Osteoblast (primary cell): ENCODE measurements around the gene KCNK1. TPM values are rescaled to one million over a fixed set of nuclear protein-coding genes. Genes with fewer than 3 reads are reported as not detected.

ENCODE experiments used
- DNase-seq: peaks from one replicate; pipeline ENCODE4 v3.0.0; 2011; ENCODE audit warnings: low spot score, mixed read lengths; ENCODE audit not compliant: insufficient read length; ENCODE audit errors: missing footprints
- H2AFZ ChIP-seq: 2 replicates; pipeline ENCODE4 v1.6.0; 2011; ENCODE audit warnings: mild to moderate bottlenecking, low read length
- H3K27ac ChIP-seq: 2 replicates; pipeline ENCODE4 v1.5.1; 2011; ENCODE audit warnings: mild to moderate bottlenecking, low read depth, low read length, moderate library complexity
- H3K27me3 ChIP-seq: 2 replicates; pipeline ENCODE4 v1.6.0; 2012; ENCODE audit warnings: mild to moderate bottlenecking, control low read depth, inconsistent platforms, low read length, moderate library complexity; ENCODE audit not compliant: insufficient read depth
- H3K36me3 ChIP-seq: 2 replicates; pipeline ENCODE4 v1.5.1; 2011; ENCODE audit warnings: mild to moderate bottlenecking, low read length, control low read depth, moderate library complexity; ENCODE audit not compliant: insufficient read depth
- H3K4me1 ChIP-seq: 2 replicates; pipeline ENCODE4 v1.5.1; 2011; ENCODE audit warnings: mild to moderate bottlenecking, low read length, control low read depth, moderate library complexity; ENCODE audit not compliant: insufficient read depth
- H3K4me2 ChIP-seq: 2 replicates; pipeline ENCODE4 v1.6.0; 2011; ENCODE audit warnings: mild to moderate bottlenecking, low read length; ENCODE audit not compliant: insufficient read depth
- H3K4me3 ChIP-seq: fragments of 200-600 bp; sonication (generic); 3 replicates; pipeline ENCODE4 v1.5.1; 2012; ENCODE audit warnings: mild to moderate bottlenecking, low read length, inconsistent platforms; ENCODE audit not compliant: insufficient read depth
- H3K79me2 ChIP-seq: 2 replicates; pipeline ENCODE4 v1.6.0; 2012; ENCODE audit warnings: mild to moderate bottlenecking, low read length, control low read depth, inconsistent platforms; ENCODE audit not compliant: insufficient read depth
- H3K9me3 ChIP-seq: 2 replicates; pipeline ENCODE4 v1.5.1; 2011; ENCODE audit warnings: low read depth, low read length, control low read depth
- H4K20me1 ChIP-seq: 2 replicates; pipeline ENCODE4 v1.6.0; 2012; ENCODE audit warnings: mild to moderate bottlenecking, low read length, control low read depth; ENCODE audit not compliant: insufficient read depth
- small RNA-seq: library from RNA; depleted of rRNA; stranded (forward); fragments of <200 nt; gene quantifications from one replicate; pipeline ENCODE3, GENCODE V24; 2012
- total RNA-seq: library from RNA; depleted of rRNA; stranded (reverse); fragments of >200 nt; gene quantifications from 2 replicates; pipeline ENCODE4 v1.2.3, GENCODE V29; 2012
- TF ChIP-seq, protein P1 (sequence below): IDR thresholded peaks from 2 replicates; pipeline ENCODE4 v1.5.1; 2011; ENCODE audit warnings: mild to moderate bottlenecking, low read depth, low read length, moderate library complexity; ENCODE audit errors: extremely low read depth

KCNK1 gene
- total RNA-seq, 1 donor, result 3.6 TPM

DNA sequence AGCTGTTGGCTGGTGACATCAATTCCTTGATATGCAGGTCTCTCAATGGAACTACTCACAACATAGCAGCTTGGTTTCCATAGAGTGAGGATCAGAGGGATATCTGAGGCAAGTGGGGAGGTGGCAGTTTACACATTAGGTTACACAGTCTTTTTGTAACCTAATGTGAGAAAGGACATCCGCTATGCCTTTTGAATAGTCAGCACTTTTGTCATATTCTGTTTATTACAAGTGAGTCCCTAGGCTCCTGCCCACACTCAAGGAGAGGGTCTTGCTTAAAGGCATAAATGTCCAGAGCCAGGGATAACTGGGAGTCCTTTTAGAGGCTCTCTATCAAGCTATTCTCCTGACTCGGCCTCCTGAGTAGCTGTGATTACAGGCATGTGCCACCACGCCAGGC, 104.2 kb downstream of the KCNK1 start:
- TF ChIP-seq, protein P1, sequence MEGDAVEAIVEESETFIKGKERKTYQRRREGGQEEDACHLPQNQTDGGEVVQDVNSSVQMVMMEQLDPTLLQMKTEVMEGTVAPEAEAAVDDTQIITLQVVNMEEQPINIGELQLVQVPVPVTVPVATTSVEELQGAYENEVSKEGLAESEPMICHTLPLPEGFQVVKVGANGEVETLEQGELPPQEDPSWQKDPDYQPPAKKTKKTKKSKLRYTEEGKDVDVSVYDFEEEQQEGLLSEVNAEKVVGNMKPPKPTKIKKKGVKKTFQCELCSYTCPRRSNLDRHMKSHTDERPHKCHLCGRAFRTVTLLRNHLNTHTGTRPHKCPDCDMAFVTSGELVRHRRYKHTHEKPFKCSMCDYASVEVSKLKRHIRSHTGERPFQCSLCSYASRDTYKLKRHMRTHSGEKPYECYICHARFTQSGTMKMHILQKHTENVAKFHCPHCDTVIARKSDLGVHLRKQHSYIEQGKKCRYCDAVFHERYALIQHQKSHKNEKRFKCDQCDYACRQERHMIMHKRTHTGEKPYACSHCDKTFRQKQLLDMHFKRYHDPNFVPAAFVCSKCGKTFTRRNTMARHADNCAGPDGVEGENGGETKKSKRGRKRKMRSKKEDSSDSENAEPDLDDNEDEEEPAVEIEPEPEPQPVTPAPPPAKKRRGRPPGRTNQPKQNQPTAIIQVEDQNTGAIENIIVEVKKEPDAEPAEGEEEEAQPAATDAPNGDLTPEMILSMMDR, result no peak
- Histone ChIP-seq H3K9me3 (no peaks in the 10 kb centered on the region), H3K36me3 (no peaks in the 10 kb centered on the region), H4K20me1 (no peaks in the 10 kb centered on the region), H3K4me3 (no peak overlapping the region), H3K4me1 (no peaks in the 10 kb centered on the region), H3K4me2 (no peak overlapping the region), H3K27ac (no peak overlapping the region), H3K79me2 (no peaks in the 10 kb centered on the region), H3K27me3 (no peaks in the 10 kb centered on the region), H2AFZ (no peak overlapping the region)
- no peak for DNase-seq

DNA sequence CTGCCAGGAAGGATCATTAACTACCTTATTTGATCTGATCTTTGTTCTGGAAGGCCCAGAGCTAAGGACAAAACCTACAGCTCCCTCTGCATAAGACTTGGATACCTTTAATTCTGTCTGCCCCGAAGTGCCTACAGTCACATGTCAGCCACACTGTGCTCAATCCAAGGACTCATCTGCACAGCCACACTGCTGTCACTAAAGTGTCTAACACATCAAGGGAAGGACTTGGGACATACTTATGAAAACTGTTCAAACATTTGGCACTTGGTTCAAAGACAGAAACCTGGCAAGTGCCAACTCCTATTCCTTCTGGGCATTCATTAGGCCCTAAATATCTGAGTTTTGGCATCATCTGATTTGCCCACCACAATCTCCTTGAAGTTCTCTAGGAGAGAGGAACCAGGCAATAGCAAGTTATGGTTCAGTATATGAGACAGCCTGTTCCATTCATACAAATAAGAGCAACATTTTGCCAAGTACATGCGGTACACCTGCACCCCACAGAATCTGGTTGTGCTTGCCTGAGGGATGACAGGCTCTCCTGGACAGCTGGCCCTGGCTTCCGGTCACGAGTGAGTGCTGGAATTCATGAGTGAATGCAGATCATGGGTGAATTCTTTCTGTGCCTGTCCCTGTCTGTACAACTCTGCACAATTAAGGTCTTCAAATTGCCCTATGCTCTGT, 105.9 kb downstream of the KCNK1 start:
- Histone ChIP-seq H3K4me3 (no peak overlapping the region), H3K27ac (no peak overlapping the region), H3K4me2 (no peak overlapping the region), H3K27me3 (no peaks in the 10 kb centered on the region), H3K4me1 (no peaks in the 10 kb centered on the region), H3K36me3 (no peaks in the 10 kb centered on the region), H3K9me3 (no peaks in the 10 kb centered on the region), H2AFZ (no peak overlapping the region), H3K79me2 (no peaks in the 10 kb centered on the region), H4K20me1 (no peaks in the 10 kb centered on the region)
- TF ChIP-seq, protein P1, result no peak
- DNase-seq, result no peak

DNA sequence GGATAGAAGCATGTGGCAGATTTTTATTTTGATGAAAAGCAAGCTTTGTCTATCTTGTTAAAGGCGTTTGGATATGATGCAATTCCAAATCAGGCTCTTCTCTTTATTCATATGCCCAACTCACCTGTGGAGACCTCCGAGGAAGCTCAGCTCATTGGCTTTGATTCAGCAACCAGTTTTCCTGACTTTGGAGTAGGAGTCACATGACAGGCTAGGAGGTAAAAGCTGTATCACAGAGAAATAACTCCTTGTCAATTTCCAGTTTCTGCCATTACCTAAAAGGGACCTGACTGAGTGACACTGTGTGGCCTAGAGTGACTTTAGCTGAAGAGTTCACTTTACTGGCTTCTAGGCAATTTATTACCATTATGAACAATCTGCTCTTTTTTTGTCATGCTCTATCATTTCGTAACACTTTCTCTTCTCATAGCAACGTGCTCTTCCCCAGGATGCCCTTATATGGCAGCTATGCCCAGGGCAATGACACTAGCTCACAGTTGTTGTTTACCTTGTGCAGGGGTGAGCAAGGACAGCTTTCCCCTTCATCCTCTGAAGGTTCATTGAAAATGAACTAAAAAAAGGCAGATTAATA, 107.2 kb downstream of the KCNK1 start:
- no peak for DNase-seq
- Histone ChIP-seq H3K79me2 (no peaks in the 10 kb centered on the region), H3K9me3 (no peaks in the 10 kb centered on the region), H3K27ac (no peak overlapping the region), H3K27me3 (no peaks in the 10 kb centered on the region), H3K4me2 (no peak overlapping the region), H3K36me3 (no peaks in the 10 kb centered on the region), H2AFZ (no peak overlapping the region), H4K20me1 (no peaks in the 10 kb centered on the region), H3K4me1 (no peaks in the 10 kb centered on the region), H3K4me3 (no peak overlapping the region)
- TF ChIP-seq, protein P1, result no peak

Small RNA genes lying within 50 kb of the gene (small RNA-seq; reads per million reads assigned to genes)
- not detected for gene MIR4427
